Measurements from ENCODE around the gene TMEM213.

TMEM213 gene

GRCh38 chr7:138869353-138869752 lies 71.6 kb downstream of the TMEM213 start:
- TF ChIP-seq USF1 (IDR thresholded peaks at IDR 0.05) = no peak
- TF ChIP-seq YY1 (IDR thresholded peaks at IDR 0.05; ENCODE audit: low read depth) = no peak
- no peak for TF ChIP-seq ZBTB7A (IDR thresholded peaks at IDR 0.05; ENCODE audit: low read depth)
- TF ChIP-seq EP300 (IDR thresholded peaks at IDR 0.05; ENCODE audit: borderline replicate concordance) = no peak
- no peak for TF ChIP-seq TAF1 (IDR thresholded peaks at IDR 0.05; ENCODE audit: low read depth)
- TF ChIP-seq FOXM1 (IDR thresholded peaks at IDR 0.05; ENCODE audit: borderline replicate concordance, low read depth) = no peak
- TF ChIP-seq MAX (IDR thresholded peaks at IDR 0.05) = no peak
- no peak for TF ChIP-seq CREB1 (IDR thresholded peaks at IDR 0.05; ENCODE audit: low read depth)

- TF ChIP-seq FOXM1 (IDR thresholded peaks at IDR 0.05; ENCODE audit: borderline replicate concordance, low read depth) = no peak
- no peak for TF ChIP-seq TEAD4 (IDR thresholded peaks at IDR 0.05)
- TF ChIP-seq ZBTB7A (IDR thresholded peaks at IDR 0.05; ENCODE audit: low read depth) = no peak
- no peak for TF ChIP-seq USF1 (IDR thresholded peaks at IDR 0.05)
- TF ChIP-seq REST (IDR thresholded peaks at IDR 0.05; ENCODE audit: low read depth) = no peak
- no peak for TF ChIP-seq NFIC (IDR thresholded peaks at IDR 0.05)
Observed at GRCh38 chr7:138871065-138871813, 73.4 kb downstream of the TMEM213 start.

GRCh38 chr7:138871814-138872090 lies 74.0 kb downstream of the TMEM213 start:
- no peak for TF ChIP-seq USF1 (IDR thresholded peaks at IDR 0.05)
- TF ChIP-seq TCF12 (IDR thresholded peaks at IDR 0.05; ENCODE audit: low read depth) = no peak
- no peak for TF ChIP-seq EGR1 (IDR thresholded peaks at IDR 0.05)
- TF ChIP-seq MAX (IDR thresholded peaks at IDR 0.05) = no peak
- no peak for TF ChIP-seq FOXM1 (IDR thresholded peaks at IDR 0.05; ENCODE audit: borderline replicate concordance, low read depth)
- TF ChIP-seq YY1 (IDR thresholded peaks at IDR 0.05; ENCODE audit: low read depth) = no peak
- TF ChIP-seq RAD21 (IDR thresholded peaks at IDR 0.05; ENCODE audit: low read depth) = no peak
- TF ChIP-seq ZBTB7A (IDR thresholded peaks at IDR 0.05; ENCODE audit: low read depth) = no peak
- TF ChIP-seq REST (IDR thresholded peaks at IDR 0.05; ENCODE audit: low read depth) = no peak
- TF ChIP-seq TEAD4 (IDR thresholded peaks at IDR 0.05) = no peak
- TF ChIP-seq CEBPB (IDR thresholded peaks at IDR 0.05) = no peak
- TF ChIP-seq CREB1 (IDR thresholded peaks at IDR 0.05; ENCODE audit: low read depth) = no peak
- no peak for TF ChIP-seq EP300 (IDR thresholded peaks at IDR 0.05; ENCODE audit: borderline replicate concordance)
- no peak for TF ChIP-seq TAF1 (IDR thresholded peaks at IDR 0.05; ENCODE audit: low read depth)
- TF ChIP-seq NFIC (IDR thresholded peaks at IDR 0.05) = no peak

GRCh38 chr7:138872576-138872975 lies 74.8 kb downstream of the TMEM213 start:
- TF ChIP-seq CREB1 (IDR thresholded peaks at IDR 0.05; ENCODE audit: low read depth) (no peak), TEAD4 (IDR thresholded peaks at IDR 0.05) (peak; percentile 56; the same call in 1 of the 2 replicates)

- TF ChIP-seq FOXM1 (IDR thresholded peaks at IDR 0.05; ENCODE audit: borderline replicate concordance, low read depth) (no peak), EGR1 (IDR thresholded peaks at IDR 0.05) (no peak), YY1 (IDR thresholded peaks at IDR 0.05; ENCODE audit: low read depth) (no peak), MAX (IDR thresholded peaks at IDR 0.05) (no peak), RAD21 (IDR thresholded peaks at IDR 0.05; ENCODE audit: low read depth) (no peak), REST (IDR thresholded peaks at IDR 0.05; ENCODE audit: low read depth) (no peak), TAF1 (IDR thresholded peaks at IDR 0.05; ENCODE audit: low read depth) (no peak), CREB1 (IDR thresholded peaks at IDR 0.05; ENCODE audit: low read depth) (no peak)
Observed at GRCh38 chr7:138873220-138873892, 75.6 kb downstream of the TMEM213 start.
